ENCODE results near the gene PHOX2A.
"Not testable (repeated sequence)": the region's sequence is repeated elsewhere in the genome, so short reads cannot be mapped to it uniquely, and the experiment has no call there.

Gene PHOX2A

DNA sequence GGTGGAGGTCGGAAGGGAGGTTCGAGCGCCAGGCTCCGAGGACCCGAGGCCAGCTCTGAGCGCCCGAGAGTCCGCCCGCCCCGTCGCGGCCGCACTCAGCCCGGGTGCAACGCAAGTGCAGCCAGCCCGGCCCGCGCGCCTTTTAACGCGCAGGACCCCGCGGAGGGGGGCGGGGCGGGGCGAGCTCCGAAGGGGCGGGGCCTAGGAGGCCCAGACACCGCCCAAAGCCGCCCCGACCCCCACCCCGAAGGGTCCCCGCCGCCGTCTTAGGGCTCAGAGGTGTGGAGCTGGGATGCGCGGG is at the start of gene PHOX2A:
Gene PHOX2A (minus strand): TSS at position 117 of the 301 bp plus-strand sequence. CDS start 172 bp downstream, outside the sequence.
- peak within 1 kb of the TSS; percentile 54 for H3K4me3 ChIP-seq
- TF ChIP-seq CTCF (IDR thresholded peaks at IDR 0.05): no peak
- H3K27ac ChIP-seq: no peak within 1 kb of the TSS
- DNase-seq (ENCODE audit: low spot score): no peak

DNA sequence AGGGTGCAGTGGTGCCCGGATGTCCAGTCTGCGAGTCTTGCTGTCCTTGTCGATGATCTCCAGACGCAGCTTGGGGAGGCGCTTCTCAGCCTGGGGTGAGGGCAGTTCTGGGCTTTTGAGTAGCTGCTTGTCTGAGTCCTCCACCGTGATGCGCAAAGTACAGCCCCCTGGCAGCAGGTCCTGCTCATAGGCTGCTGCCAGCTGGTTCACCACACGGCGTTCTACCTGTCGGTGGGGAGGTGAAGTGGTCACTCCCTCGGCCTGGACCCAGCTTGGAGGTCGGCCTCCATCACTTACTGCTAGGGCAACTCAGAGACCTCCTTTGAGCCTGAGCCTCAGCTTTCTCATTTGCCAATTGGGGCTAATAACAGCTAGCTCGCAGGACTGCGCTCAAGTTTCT is 49.4 kb upstream of the PHOX2A start:
- Histone ChIP-seq H3K27ac (no peak overlapping the region), H3K4me3 (no peak overlapping the region)
- no peak for TF ChIP-seq CTCF (IDR thresholded peaks at IDR 0.05)
- no peak for DNase-seq (ENCODE audit: low spot score)

DNA sequence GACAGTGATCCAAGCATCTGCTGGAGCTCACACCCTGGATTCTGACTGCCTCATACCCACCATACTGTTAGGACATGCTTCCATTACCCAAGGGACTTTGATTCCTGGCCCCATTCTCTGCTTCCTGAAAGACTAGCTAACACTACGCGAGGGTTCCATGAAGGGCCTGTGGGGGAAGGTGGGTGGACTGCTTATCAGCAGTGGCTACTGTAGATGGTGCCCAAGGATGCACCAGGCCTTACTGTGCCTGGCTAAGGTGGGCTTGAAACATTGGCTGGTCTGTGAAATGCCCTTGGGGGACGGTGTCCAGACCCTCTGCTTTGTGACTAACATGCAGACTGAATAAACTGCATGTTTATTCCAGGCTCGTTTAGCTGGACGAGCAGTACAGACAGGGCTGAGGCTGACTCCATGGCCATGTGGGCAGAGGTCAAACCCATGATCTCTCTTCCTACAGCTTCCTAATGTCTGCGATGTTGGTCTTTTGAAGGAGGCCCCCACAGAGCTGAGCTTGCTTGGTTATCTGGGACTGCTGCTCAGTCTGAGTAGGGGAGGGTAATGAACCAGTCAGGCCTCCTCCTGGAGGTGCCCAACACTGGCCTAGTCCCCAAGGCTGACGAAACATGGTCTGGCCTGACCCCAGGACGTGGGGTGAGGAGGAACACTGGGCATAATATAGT is 48.3 kb upstream of the PHOX2A start:
- no peak for TF ChIP-seq CTCF (IDR thresholded peaks at IDR 0.05)
- Histone ChIP-seq H3K4me3 (no peak overlapping the region), H3K27ac (no peak overlapping the region)
- DNase-seq (ENCODE audit: low spot score): no peak

DNA sequence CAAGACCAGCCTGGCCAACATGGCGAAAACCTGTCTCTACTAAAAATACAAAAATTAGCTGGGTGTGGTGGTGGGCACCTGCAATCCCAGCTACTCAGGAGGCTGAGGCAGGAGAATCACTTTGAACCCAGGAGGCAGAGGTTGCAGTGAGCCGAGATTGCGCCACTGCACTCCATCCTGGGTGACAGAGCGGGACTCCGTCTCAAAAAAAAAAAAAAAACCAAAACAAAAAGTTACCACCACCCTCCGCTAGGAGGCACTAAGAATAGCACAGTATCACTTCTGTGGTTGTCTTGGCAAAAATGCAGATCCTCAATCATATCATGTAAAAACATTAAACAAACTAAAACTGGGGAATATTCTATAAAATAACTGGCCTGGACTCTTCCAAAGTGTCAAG is 46.8 kb upstream of the PHOX2A start:
- not testable (repeated sequence) for H3K4me3 ChIP-seq; H3K27ac ChIP-seq; DNase-seq (ENCODE audit: low spot score)

- no peak overlapping the region for H3K4me3 ChIP-seq
- DNase-seq (ENCODE audit: low spot score): no peak
- H3K27ac ChIP-seq: no peak overlapping the region
- TF ChIP-seq CTCF (IDR thresholded peaks at IDR 0.05): no peak
Observed at GRCh38 chr11:72287293-72287692, 43.3 kb upstream of the PHOX2A start.

DNA sequence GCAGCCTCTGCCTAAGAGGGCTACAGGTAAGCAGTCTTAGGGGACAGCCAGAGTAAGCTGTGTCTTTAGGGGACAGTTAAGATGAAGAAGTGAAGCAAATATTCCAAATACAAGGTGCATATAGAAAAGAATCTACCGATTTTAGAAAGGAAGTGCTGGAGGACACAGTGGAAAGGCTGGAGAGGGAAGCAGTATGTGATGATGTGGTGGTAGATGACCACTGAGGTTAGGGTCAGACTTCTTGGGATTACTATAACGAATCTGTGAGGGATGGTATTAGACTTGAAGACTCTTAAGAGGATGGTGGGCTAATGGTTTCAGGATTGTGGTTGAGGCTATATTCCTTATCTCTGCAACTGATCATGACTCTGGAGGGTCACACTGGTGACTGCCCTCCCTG is 40.0 kb upstream of the PHOX2A start:
- no peak for TF ChIP-seq CTCF (IDR thresholded peaks at IDR 0.05)
- Histone ChIP-seq H3K27ac (no peak overlapping the region), H3K4me3 (no peak overlapping the region)
- no peak for DNase-seq (ENCODE audit: low spot score)

DNA sequence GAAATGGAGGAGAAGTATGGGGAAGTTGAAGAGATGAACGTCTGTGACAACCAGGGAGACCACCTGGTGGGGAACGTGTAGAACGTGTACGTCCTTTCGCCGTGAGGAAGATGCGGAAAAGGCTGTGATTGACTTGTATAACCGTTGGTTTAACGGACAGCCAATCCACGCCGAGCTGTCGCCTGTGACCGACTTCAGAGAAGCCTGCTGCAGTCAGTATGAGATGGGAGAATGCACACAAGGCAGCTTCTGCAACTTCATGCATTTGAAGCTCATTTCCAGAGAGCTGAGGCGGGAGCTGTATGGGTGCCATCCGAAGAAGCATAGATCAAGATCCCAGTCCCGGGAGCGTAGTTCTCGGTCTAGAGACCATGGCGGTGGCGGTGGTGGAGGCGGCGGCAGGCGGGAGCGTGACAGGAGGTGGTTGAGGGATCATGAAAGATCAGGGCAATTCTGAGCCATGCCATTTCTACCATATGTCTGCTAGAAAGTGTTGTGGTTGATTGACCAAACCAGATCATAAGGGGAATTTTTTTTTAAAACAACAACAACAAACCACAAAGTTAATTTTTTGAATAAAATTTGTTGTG is 36.8 kb upstream of the PHOX2A start:
- TF ChIP-seq CTCF (IDR thresholded peaks at IDR 0.05): no peak
- Histone ChIP-seq H3K27ac (no peak overlapping the region), H3K4me3 (no peak overlapping the region)
- no peak for DNase-seq (ENCODE audit: low spot score)

All from coronary artery (tissue), 2 donors.